Subcutaneous adipose tissue (tissue), 4 donors: ENCODE data around the gene SPATA31C2. TPM values are rescaled to one million over a fixed set of nuclear protein-coding genes. Genes with fewer than 3 reads are reported as not detected.

Experiments used
- total RNA-seq, 4 donors: library from RNA; depleted of rRNA; stranded (reverse); fragments of >200 nt; gene quantifications; one replicate each; pipeline ENCODE4 v1.1.0, GENCODE V29; 2016
- TF ChIP-seq, protein P1 (sequence below): fragments of 450-650 bp; IDR thresholded peaks from one replicate; pipeline ENCODE4 v1.5.1; 2016; ENCODE audit warnings: low read depth, mild to moderate bottlenecking, control low read depth, antibody characterized with exemption, moderate library complexity

SPATA31C2 gene
- total RNA-seq, 4 donors from 2014 or later: not detected

DNA sequence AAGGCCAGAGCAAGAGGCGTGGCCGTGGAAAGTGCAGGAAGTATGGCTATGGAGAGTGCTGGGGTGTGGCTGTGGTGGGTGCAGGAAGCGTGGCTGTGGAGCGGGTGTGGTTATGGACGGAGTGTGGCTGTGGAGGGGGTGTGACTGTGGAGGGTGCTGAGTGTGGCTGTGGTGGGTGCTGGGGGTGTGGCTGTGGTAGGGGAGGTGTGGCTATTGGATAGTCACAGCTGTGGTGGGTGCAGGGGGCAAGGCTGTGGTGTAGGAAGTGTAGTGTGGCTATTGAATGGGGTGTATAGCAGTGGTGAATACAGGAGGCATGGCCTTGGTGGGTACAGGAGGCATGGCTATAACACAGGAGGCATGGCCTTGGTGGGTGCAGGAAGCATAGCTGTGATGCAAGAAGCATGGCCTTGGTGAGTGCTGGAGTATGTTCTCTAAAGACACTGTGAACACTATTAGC lies 40.8 kb upstream of the SPATA31C2 start:
- TF ChIP-seq, protein P1, sequence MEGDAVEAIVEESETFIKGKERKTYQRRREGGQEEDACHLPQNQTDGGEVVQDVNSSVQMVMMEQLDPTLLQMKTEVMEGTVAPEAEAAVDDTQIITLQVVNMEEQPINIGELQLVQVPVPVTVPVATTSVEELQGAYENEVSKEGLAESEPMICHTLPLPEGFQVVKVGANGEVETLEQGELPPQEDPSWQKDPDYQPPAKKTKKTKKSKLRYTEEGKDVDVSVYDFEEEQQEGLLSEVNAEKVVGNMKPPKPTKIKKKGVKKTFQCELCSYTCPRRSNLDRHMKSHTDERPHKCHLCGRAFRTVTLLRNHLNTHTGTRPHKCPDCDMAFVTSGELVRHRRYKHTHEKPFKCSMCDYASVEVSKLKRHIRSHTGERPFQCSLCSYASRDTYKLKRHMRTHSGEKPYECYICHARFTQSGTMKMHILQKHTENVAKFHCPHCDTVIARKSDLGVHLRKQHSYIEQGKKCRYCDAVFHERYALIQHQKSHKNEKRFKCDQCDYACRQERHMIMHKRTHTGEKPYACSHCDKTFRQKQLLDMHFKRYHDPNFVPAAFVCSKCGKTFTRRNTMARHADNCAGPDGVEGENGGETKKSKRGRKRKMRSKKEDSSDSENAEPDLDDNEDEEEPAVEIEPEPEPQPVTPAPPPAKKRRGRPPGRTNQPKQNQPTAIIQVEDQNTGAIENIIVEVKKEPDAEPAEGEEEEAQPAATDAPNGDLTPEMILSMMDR: no peak

- TF ChIP-seq, protein P1: no peak
These were observed 40.4 kb upstream of the SPATA31C2 start for GRCh38 chr9:88178641-88179040.

DNA sequence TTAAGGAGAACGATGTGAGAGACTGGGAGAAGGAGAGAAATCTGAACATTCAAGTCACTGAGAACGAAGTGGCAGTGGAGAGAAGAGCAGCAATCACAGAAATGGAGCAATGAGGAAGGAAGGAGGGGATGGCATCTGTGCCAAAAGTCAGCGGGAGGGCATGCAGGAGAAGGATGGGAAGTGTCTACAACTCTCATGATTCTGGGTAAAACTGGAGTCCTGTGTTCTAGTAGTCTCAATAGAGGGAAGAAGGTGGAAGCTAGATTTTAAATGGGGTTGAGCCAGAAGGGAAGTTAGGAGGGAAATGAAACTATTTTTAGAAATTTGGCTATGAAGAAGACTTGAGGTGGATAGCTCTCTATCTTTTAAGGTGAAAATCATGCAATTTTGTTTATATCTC lies 39.1 kb upstream of the SPATA31C2 start:
- TF ChIP-seq, protein P1: no peak

GRCh38 chr9:88174324-88174723 lies 36.0 kb upstream of the SPATA31C2 start:
- TF ChIP-seq, protein P1: no peak

DNA sequence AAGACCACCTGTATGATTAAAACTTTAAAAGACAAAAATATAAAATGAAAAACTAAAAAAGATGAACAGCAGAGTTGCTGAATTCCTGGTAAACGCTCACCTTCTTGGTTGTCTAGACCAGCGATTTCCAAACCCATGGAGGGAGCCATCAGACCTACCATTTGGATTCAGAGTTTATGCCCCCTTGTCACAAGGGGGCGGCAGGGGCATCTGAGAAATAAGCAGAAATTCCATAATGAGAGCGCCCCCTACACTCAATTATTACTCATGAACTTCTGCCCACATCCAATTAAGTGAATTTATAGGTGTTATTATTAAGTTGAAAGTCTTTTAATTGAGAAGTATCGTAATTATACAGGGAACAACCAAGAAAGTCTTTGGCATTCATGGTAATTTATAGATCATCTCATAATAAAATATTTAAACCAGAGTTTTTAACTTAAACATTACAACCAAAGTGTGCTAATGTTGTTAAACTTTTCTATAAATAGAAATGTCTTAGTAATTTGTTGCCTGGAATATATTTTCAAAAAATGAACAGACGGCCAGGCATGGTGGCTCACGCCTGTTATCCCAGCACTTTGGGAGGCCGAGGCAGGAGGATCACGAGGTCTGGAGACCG lies 35.2 kb upstream of the SPATA31C2 start:
- TF ChIP-seq, protein P1: no peak

GRCh38 chr9:88169700-88170099 lies 31.4 kb upstream of the SPATA31C2 start:
- TF ChIP-seq, protein P1: no peak

GRCh38 chr9:88168564-88168963 lies 30.3 kb upstream of the SPATA31C2 start:
- TF ChIP-seq, protein P1: no peak
